GM23338 (cell line): ENCODE data around the gene FGF1. TPM values are rescaled to one million over a fixed set of nuclear protein-coding genes. Genes with fewer than 3 reads are reported as not detected.
A peak's percentile ranks its signal among the peaks of the same experiment; 100 is the strongest.

Experiments used
- ATAC-seq: fragments of 200-7000 bp; cut with Tn5 transposase; 3 replicates; pipeline ENCODE4 v1.9.1; 2020
- DNase-seq: peaks from one replicate; pipeline ENCODE4 v3.0.0-alpha.2; 2015; ENCODE audit warnings: low spot score
- H2AFZ ChIP-seq: fragments of 200-600 bp; sonication (generic); 2 replicates; pipeline ENCODE4 v1.8.0; 2016; ENCODE audit warnings: antibody characterized with exemption, mild to moderate bottlenecking, moderate library complexity
- H3F3A ChIP-seq: fragments of 200-600 bp; sonication (generic); replicated peaks from 2 replicates; pipeline ENCODE4 v1.8.0; 2017; ENCODE audit warnings: antibody characterized with exemption, mixed run types, low read depth
- H3K27ac ChIP-seq: fragments of 200-600 bp; sonication (generic); 2 replicates; pipeline ENCODE4 v1.6.1; 2016; ENCODE audit warnings: low read depth
- H3K27me3 ChIP-seq: fragments of 200-600 bp; sonication (generic); 2 replicates; pipeline ENCODE4 v1.8.0; 2016; ENCODE audit warnings: mild to moderate bottlenecking, mixed run types, moderate library complexity; ENCODE audit not compliant: insufficient read depth
- H3K36me3 ChIP-seq: fragments of 200-600 bp; sonication (generic); 2 replicates; pipeline ENCODE4 v1.8.0; 2016; ENCODE audit warnings: mild to moderate bottlenecking; ENCODE audit not compliant: insufficient read depth
- H3K4me1 ChIP-seq: fragments of 200-600 bp; sonication (generic); 2 replicates; pipeline ENCODE4 v1.8.0; 2016; ENCODE audit warnings: mild to moderate bottlenecking, moderate library complexity; ENCODE audit not compliant: insufficient read depth
- H3K4me2 ChIP-seq: fragments of 200-600 bp; sonication (generic); 2 replicates; pipeline ENCODE4 v1.7.1; 2017; ENCODE audit warnings: mixed run types
- H3K4me3 ChIP-seq: fragments of 200-600 bp; sonication (generic); 2 replicates; pipeline ENCODE4 v1.6.1; 2016; ENCODE audit warnings: mixed run types
- H3K79me2 ChIP-seq: fragments of 200-600 bp; sonication (generic); replicated peaks from 2 replicates; pipeline ENCODE4 v1.8.0; 2017; ENCODE audit warnings: mild to moderate bottlenecking; ENCODE audit not compliant: insufficient read depth
- H3K9me2 ChIP-seq: fragments of 200-600 bp; sonication (generic); 2 replicates; pipeline ENCODE4 v1.8.0; 2017; ENCODE audit not compliant: insufficient read depth
- H4K20me1 ChIP-seq: fragments of 200-600 bp; sonication (generic); replicated peaks from 2 replicates; pipeline ENCODE4 v1.8.0; 2017; ENCODE audit warnings: mild to moderate bottlenecking; ENCODE audit not compliant: insufficient read depth
- H3K27ac Mint-ChIP-seq: 2 replicates; pipeline ENCODE4 v1.8.0; 2020; ENCODE audit warnings: inconsistent platforms, mild to moderate bottlenecking, moderate library complexity, mixed read lengths
- H3K27me3 Mint-ChIP-seq: 3 replicates; pipeline ENCODE4 v1.8.0; 2022; ENCODE audit warnings: low read depth, mild to moderate bottlenecking, moderate library complexity, mixed read lengths, inconsistent platforms; ENCODE audit not compliant: insufficient read depth, poor library complexity
- H3K36me3 Mint-ChIP-seq: 3 replicates; pipeline ENCODE4 v1.8.0; 2021; ENCODE audit warnings: low read depth, mild to moderate bottlenecking, inconsistent platforms, moderate library complexity, mixed read lengths
- H3K4me1 Mint-ChIP-seq: 3 replicates; pipeline ENCODE4 v1.8.0; 2020; ENCODE audit warnings: mild to moderate bottlenecking, inconsistent platforms, mixed read lengths
- H3K4me3 Mint-ChIP-seq: 3 replicates; pipeline ENCODE4 v1.8.0; 2021; ENCODE audit warnings: moderate library complexity, mild to moderate bottlenecking, inconsistent platforms, mixed read lengths
- H3K9me3 Mint-ChIP-seq: 3 replicates; pipeline ENCODE4 v1.8.0; 2020; ENCODE audit warnings: moderate library complexity, mild to moderate bottlenecking, inconsistent platforms, mixed read lengths
- CREB1 ChIP-seq: fragments of 250-450 bp; sonication (Bioruptor Pico); IDR thresholded peaks from 2 replicates; pipeline ENCODE4 v1.5.0; 2020; ENCODE audit warnings: low read depth, mild to moderate bottlenecking, moderate library complexity
- JUNB ChIP-seq: IDR thresholded peaks from one replicate; pipeline ENCODE4 v1.6.1; 2016; ENCODE audit warnings: antibody characterized with exemption; ENCODE audit not compliant: unreplicated experiment
- NANOG ChIP-seq: IDR thresholded peaks from 2 replicates; pipeline ENCODE4 v1.6.1; 2016; ENCODE audit warnings: antibody characterized with exemption, borderline replicate concordance
- STAT1 ChIP-seq: IDR thresholded peaks from one replicate; pipeline ENCODE4 v1.6.1; 2016; ENCODE audit warnings: antibody characterized with exemption; ENCODE audit not compliant: unreplicated experiment
- ZNF114 ChIP-seq: fragments of 250-450 bp; sonication (Bioruptor Pico); IDR thresholded peaks from 2 replicates; pipeline ENCODE4 v1.5.0; 2020; ENCODE audit warnings: mild to moderate bottlenecking, moderate library complexity
- ZNF331 ChIP-seq: fragments of 250-450 bp; sonication (Bioruptor Pico); IDR thresholded peaks from 2 replicates; pipeline ENCODE4 v1.5.0; 2020; ENCODE audit warnings: low read depth, mild to moderate bottlenecking, moderate library complexity
- polyA plus RNA-seq: library from polyadenylated mRNA; unstranded; fragments of >200 nt; fragmentation: Nextera tagmentation; extraction: Ambion mirVana; gene quantifications from 2 replicates; pipeline ENCODE4 v1.2.1, GENCODE V29; 2016
- total RNA-seq: library from RNA; depleted of rRNA; stranded (reverse); fragments of >200 nt; shearing (Covaris generic); gene quantifications from 2 replicates; pipeline ENCODE4 v1.2.3, GENCODE V29; 2014
- TF ChIP-seq, protein P1 (sequence below): IDR thresholded peaks from 2 replicates; pipeline ENCODE4 v1.6.1; 2016; ENCODE audit warnings: antibody characterized with exemption
- TF ChIP-seq, protein P2 (sequence below): fragments of 250-450 bp; sonication (Bioruptor Pico); IDR thresholded peaks from 2 replicates; pipeline ENCODE4 v1.5.0; 2020; ENCODE audit warnings: mild to moderate bottlenecking, moderate library complexity
- TF ChIP-seq, protein P3 (sequence below): IDR thresholded peaks from one replicate; pipeline ENCODE4 v1.6.1; 2018; ENCODE audit warnings: antibody characterized with exemption; ENCODE audit not compliant: unreplicated experiment

Gene FGF1
- total and polyA plus RNA-seq, 2 experiments from 2014 or later = 0.21 to 0.34 TPM

DNA sequence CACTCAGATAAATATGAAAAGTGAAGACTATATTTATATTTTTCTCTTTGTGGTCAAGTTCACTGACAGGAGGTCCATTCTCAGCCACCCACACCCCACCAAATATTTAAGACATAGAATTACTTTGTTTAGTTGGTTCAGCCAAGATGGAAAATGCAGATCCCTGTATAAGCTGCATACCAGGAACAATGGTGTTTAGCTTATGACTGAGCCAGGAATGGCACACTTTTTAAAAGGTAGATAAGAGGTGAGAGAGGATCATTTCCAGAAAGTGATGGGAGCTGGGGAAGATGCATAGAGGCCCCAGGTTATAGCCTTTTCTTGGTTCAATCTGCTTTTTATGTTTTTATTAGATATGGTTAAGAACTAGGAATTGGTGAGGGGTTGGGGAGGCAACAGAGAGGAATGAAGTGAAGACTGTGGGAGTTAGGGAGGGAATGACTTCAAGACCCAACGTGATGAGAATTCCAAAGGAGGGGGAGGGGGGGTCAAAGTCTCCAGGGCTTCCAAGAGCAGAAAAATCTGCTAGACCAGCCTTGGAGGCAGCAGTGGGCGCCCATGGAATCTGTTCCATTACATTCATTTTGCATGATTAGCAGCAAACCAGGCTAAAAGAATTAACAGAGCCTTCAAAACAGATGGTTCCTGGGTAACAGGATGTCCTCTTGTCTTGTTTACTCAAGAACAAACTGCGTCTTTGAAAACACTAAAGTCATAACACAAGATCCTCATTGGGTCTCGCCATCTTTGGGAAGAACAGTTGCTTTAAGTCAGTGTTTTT is 95.2 kb downstream of the FGF1 start:
- Mint-ChIP-seq H3K36me3 (no peaks in the 10 kb centered on the region), H3K4me1 (peaks cover 14% of the 10 kb centered on the region; the same call in 1 of the 3 replicates), H3K4me3 (no peak overlapping the region), H3K27ac (no peak overlapping the region), H3K9me3 (no peaks in the 10 kb centered on the region), H3K27me3 (peaks cover 5% of the 10 kb centered on the region)
- Histone ChIP-seq H2AFZ (0 out of 2 replicates have a peak overlapping the region, but pooled peaks have one; percentile 12), H3K9me2 (peaks cover 3% of the 10 kb centered on the region; the same call in 1 of the 2 replicates), H3K36me3 (no peaks in the 10 kb centered on the region), H3K4me3 (no peak overlapping the region), H3K79me2 (no peaks in the 10 kb centered on the region), H3K4me1 (0 out of 2 replicates have a peak, but pooled peaks cover 10% of the 10 kb centered on the region), H3K4me2 (no peak overlapping the region), H3K27me3 (no peaks in the 10 kb centered on the region), H3F3A (no peaks in the 10 kb centered on the region), H3K27ac (no peak overlapping the region), H4K20me1 (no peaks in the 10 kb centered on the region)
- TF ChIP-seq NANOG (no peak), JUNB (no peak), ZNF331 (CRISPR knock-in tag) (no peak), ZNF114 (CRISPR knock-in tag) (no peak), STAT1 (no peak), CREB1 (CRISPR knock-in tag) (no peak)
- TF ChIP-seq, protein P1, sequence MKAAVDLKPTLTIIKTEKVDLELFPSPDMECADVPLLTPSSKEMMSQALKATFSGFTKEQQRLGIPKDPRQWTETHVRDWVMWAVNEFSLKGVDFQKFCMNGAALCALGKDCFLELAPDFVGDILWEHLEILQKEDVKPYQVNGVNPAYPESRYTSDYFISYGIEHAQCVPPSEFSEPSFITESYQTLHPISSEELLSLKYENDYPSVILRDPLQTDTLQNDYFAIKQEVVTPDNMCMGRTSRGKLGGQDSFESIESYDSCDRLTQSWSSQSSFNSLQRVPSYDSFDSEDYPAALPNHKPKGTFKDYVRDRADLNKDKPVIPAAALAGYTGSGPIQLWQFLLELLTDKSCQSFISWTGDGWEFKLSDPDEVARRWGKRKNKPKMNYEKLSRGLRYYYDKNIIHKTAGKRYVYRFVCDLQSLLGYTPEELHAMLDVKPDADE = no peak
- TF ChIP-seq, protein P2, sequence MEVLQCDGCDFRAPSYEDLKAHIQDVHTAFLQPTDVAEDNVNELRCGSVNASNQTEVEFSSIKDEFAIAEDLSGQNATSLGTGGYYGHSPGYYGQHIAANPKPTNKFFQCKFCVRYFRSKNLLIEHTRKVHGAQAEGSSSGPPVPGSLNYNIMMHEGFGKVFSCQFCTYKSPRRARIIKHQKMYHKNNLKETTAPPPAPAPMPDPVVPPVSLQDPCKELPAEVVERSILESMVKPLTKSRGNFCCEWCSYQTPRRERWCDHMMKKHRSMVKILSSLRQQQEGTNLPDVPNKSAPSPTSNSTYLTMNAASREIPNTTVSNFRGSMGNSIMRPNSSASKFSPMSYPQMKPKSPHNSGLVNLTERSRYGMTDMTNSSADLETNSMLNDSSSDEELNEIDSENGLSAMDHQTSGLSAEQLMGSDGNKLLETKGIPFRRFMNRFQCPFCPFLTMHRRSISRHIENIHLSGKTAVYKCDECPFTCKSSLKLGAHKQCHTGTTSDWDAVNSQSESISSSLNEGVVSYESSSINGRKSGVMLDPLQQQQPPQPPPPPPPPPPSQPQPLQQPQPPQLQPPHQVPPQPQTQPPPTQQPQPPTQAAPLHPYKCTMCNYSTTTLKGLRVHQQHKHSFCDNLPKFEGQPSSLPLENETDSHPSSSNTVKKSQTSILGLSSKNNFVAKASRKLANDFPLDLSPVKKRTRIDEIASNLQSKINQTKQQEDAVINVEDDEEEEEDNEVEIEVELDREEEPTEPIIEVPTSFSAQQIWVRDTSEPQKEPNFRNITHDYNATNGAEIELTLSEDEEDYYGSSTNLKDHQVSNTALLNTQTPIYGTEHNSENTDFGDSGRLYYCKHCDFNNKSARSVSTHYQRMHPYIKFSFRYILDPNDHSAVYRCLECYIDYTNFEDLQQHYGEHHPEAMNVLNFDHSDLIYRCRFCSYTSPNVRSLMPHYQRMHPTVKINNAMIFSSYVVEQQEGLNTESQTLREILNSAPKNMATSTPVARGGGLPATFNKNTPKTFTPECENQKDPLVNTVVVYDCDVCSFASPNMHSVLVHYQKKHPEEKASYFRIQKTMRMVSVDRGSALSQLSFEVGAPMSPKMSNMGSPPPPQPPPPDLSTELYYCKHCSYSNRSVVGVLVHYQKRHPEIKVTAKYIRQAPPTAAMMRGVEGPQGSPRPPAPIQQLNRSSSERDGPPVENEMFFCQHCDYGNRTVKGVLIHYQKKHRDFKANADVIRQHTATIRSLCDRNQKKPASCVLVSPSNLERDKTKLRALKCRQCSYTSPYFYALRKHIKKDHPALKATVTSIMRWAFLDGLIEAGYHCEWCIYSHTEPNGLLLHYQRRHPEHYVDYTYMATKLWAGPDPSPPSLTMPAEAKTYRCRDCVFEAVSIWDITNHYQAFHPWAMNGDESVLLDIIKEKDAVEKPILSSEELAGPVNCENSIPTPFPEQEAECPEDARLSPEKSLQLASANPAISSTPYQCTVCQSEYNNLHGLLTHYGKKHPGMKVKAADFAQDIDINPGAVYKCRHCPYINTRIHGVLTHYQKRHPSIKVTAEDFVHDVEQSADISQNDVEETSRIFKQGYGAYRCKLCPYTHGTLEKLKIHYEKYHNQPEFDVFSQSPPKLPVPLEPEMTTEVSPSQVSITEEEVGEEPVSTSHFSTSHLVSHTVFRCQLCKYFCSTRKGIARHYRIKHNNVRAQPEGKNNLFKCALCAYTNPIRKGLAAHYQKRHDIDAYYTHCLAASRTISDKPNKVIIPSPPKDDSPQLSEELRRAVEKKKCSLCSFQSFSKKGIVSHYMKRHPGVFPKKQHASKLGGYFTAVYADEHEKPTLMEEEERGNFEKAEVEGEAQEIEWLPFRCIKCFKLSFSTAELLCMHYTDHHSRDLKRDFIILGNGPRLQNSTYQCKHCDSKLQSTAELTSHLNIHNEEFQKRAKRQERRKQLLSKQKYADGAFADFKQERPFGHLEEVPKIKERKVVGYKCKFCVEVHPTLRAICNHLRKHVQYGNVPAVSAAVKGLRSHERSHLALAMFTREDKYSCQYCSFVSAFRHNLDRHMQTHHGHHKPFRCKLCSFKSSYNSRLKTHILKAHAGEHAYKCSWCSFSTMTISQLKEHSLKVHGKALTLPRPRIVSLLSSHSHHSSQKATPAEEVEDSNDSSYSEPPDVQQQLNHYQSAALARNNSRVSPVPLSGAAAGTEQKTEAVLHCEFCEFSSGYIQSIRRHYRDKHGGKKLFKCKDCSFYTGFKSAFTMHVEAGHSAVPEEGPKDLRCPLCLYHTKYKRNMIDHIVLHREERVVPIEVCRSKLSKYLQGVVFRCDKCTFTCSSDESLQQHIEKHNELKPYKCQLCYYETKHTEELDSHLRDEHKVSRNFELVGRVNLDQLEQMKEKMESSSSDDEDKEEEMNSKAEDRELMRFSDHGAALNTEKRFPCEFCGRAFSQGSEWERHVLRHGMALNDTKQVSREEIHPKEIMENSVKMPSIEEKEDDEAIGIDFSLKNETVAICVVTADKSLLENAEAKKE (CRISPR knock-in tag) = no peak
- TF ChIP-seq, protein P3, sequence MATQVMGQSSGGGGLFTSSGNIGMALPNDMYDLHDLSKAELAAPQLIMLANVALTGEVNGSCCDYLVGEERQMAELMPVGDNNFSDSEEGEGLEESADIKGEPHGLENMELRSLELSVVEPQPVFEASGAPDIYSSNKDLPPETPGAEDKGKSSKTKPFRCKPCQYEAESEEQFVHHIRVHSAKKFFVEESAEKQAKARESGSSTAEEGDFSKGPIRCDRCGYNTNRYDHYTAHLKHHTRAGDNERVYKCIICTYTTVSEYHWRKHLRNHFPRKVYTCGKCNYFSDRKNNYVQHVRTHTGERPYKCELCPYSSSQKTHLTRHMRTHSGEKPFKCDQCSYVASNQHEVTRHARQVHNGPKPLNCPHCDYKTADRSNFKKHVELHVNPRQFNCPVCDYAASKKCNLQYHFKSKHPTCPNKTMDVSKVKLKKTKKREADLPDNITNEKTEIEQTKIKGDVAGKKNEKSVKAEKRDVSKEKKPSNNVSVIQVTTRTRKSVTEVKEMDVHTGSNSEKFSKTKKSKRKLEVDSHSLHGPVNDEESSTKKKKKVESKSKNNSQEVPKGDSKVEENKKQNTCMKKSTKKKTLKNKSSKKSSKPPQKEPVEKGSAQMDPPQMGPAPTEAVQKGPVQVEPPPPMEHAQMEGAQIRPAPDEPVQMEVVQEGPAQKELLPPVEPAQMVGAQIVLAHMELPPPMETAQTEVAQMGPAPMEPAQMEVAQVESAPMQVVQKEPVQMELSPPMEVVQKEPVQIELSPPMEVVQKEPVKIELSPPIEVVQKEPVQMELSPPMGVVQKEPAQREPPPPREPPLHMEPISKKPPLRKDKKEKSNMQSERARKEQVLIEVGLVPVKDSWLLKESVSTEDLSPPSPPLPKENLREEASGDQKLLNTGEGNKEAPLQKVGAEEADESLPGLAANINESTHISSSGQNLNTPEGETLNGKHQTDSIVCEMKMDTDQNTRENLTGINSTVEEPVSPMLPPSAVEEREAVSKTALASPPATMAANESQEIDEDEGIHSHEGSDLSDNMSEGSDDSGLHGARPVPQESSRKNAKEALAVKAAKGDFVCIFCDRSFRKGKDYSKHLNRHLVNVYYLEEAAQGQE = no peak
- ATAC-seq (no peak), DNase-seq (no peak)
